ENCODE results near the gene HRH4.

Gene HRH4, protein sequence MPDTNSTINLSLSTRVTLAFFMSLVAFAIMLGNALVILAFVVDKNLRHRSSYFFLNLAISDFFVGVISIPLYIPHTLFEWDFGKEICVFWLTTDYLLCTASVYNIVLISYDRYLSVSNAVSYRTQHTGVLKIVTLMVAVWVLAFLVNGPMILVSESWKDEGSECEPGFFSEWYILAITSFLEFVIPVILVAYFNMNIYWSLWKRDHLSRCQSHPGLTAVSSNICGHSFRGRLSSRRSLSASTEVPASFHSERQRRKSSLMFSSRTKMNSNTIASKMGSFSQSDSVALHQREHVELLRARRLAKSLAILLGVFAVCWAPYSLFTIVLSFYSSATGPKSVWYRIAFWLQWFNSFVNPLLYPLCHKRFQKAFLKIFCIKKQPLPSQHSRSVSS

DNA sequence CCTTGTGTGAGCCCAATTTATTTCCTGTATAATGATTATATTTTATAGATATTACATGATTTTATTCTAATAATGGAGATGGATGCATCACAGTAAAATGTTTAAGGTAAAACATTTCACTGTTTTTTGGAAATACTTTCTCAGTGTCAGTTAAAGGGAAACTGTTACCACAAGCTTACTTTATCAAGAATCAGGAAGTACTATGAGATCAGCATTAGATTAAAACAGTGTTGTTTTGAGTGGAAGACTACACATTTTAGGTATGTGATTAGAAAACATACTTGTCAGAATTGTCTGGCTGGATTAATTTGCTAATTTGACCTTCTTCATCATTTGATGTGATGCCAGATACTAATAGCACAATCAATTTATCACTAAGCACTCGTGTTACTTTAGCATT lies at the start of gene HRH4:
TSS of gene HRH4 (plus strand) at position 250 of the 400 bp plus-strand sequence. CDS start at position 342, 92 bp downstream.
- DNase-seq = no peak

DNA sequence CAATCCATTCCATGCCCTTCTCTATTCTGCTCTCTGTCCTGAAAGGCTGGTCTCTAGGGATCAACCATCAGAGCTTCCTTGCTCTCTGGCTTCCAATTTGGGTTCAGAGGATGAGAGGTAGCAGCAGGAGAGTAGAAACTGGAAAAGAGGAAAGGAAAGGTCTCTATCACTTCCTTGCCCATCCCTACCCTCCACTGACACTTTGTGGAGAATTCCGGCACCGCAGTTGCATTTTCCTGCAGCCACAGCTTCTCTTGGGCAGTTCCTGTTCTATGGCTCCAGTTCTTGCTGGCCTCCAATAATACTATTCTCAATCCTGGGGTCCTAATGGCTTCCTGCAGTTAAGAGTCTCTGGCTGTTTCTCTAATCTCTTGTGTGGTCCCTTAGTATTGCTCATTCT lies 47.3 kb upstream of the HRH4 start:
- no peak for DNase-seq

DNA sequence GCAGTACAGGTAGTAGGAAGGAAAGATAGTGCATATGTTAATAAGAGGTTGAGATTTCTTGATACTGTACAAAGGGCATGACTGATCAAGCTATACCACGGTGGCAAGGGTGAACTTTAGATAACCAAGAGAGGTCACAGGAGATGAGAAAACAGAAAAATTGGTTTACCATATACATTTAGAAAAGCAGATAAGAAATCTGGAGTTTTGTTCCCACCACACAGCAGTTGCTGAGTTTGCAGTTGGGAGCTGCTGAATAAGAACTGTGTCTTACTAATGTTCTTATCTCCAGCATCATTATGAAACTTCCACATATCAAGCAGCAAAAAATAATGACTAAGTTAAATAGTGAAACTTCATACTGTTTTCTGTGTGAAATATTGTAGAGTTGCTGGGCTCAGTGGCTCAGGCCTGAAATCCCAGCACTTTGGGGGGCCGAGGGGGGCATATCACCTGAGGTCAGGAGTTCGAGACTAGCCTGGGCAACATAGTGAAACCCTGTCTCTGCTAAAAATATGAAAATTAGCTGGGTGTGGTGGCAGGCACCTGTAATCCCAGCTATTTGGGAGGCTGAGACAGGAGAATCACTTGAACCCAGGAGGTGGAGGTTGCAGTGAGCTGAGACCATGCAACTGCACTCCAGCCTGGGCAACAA lies 46.0 kb upstream of the HRH4 start:
- no peak for DNase-seq

DNA sequence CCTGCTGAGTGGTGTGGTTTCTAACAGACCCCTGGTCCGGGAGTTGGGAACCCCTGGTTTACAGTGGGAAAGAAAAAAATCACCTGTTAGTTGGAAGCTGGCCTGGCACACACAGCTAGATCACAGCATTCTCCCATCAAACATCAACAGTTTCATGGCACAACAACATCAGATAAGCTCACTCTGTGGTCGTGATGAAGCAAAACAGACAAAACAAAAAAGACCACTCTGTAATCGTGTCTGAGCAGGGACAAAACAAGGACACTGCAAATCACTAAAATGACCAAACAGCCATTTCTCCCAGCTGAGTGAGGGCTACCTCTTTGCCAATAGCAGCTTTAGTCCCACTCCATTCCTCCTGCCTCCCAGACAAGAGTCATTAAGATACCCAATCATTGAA lies 43.0 kb upstream of the HRH4 start:
- DNase-seq = no peak

DNA sequence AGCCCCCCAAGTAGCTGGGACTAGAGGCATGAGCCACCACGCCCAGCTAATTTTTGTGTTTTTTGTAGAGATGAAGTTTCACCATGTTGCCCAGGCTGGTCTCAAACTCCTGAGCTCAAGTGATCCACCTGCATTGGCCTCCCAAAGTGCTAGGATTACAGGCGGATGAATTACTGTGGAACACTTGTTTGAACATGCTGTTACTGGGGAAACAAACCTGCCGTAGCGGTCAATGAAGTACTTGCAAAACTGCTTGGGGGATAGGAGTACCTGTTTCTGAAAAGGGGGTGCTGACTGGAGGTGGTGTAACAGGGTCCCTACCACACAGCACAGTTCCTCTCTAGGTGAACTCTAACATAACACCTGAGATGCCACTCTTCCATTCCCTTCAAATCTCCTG lies 39.9 kb upstream of the HRH4 start:
- no peak for DNase-seq

DNA sequence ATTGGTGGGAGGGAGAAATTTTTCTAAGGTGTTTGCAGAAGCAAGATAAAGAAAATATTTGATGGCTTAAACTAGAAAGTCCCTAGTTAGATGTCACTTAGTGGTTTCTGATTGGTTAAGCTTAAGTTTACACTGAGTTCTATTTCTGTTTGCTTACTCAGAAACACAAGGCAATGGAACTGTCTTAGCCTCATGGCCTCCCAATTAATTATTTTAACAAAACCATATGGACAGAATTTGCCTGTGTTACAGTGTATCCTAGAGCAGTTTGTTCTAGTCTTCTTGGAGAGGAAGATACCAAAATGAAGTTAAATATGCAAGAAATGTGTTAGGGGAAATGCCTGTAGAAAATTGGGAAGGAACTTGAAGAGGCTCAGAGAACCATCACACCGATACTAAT lies 38.6 kb upstream of the HRH4 start:
- no peak for DNase-seq

DNA sequence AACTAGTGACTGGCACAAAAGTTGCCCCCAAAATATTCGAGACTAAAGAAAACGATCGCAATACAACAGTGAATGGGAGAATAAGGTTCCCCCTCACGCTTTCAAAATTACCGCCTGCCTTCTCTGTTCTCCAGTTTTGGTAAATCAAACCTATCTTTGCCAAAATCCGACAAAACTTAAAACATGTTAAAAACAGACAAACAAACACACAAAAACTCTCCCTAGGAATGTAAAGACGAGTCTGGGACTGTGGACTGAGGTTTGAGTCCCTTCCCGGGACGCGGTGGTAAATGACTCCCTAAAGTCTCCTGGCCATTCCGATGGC lies 34.4 kb upstream of the HRH4 start:
- no peak for DNase-seq

DNA sequence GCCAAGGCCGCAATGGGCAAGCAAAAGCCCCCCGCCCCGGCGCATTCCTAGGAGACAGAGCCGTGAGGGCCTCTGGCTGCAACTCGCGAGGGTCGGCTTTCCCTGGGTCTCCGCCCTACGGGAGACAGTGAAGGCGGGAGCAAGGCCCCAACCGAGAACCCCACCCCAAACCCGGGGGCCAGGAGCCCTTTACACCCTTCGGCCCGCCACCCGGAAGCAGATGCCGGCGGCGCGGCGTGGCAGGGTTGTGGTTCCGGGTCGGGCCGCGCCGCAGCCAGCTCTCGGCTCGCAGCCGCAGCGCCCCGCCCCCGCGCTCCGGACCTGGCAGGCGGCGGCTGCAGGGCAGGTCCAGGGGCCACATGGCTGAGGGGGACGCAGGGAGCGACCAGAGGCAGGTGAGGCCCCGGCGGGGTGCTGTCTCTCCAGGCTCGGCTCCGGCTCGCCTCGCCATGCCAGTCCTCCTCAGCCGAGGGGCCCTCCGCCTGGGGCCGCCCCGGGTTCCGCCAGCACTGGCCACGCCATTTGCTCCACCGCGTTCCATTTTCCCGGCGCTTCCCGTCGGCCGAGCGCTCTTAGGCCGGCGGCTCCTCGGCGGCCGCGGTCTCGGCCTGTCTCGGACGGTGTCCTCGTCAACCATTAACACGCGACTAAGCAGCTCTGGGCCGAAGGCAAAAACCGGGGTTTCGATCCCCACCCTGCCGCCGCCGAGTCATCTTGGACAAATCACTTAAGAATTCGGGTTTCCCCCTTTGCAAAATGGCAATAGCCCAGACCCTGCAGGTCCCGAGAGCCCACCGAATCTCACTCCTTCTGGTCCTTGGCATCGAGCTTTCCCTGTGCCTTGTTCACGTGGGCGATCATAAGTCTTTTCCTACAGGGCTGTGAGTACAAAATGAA lies 33.8 kb upstream of the HRH4 start, which contains the start of gene IMPACT:
TSS of gene IMPACT (plus strand) at position 273 of the 897 bp plus-strand sequence. CDS start at position 360, 87 bp downstream.
- DNase-seq = no peak

DNA sequence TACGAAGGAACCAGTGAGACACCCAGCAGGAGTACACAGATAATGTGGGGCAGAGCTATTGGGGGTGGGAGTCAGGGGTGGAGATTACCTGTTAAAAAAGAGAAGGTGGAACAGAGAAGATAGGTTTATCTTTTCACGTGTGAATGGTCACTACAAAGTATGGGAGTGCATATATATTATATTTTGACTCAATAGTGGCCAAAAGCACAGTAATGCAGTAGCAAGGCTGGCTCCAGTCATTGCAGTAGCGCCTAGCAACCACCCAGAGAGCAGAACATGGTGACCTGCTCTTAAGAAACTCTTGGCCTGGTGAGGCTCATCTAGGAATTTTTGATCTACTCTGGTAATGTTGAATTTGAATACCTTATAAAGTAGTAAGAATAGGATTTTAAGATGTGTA lies 33.0 kb upstream of the HRH4 start:
- DNase-seq = no peak

DNA sequence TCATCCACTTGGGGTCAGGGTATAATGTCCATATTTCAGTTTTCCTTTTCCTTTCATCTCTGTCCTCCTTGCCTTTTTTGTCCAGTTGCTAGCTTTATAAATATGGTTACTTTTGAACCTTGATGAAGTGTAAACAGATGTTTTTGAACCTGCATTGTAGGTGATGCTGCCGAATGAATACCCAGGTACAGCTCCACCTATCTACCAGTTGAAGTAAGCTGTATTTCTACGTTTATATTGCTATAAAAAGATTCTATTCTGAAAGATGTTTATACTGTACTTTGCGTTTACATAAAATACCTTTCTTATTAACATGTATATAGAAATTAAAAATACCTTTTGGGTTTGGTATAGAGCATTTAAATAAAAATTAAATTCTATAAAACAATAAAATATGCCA lies 31.7 kb upstream of the HRH4 start:
- DNase-seq = no peak

DNA sequence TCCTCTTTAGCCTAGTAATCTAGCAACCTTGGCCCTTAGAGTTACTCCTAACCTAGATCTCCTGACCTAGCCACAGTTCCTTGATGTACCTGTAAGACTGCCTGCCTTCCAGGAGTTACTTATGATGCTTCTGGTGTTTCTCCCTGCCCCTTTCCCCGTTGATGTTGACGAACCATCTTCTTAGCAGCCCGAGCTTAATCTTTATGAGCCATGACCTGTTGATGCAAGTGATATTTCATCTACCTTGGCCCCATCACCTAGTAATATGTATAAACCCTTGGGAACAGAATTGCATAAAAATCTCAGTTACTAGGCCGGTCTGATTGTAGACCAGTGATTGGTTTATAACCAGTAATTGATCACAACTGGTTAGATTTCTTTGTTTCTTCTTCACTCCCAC lies 31.2 kb upstream of the HRH4 start:
- DNase-seq = no peak

DNA sequence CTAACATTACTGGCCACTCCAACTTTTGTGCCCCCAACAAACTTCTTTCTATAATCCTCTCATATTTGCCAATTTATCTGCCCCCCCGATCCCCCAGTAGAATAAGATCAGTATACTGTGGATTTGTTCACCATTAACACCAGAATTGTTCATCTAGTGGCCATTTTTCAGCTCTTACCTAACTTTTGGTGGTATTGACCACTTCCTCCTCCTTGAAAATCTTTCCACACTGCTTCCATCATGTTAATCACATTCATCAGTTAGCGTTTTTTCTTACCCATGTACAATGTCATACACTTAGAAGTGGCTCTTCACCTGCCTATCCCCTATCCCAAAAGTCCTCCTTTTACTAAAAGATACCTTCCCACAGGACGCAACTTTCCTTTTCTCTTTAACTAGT lies 27.8 kb upstream of the HRH4 start:
- no peak for DNase-seq

DNA sequence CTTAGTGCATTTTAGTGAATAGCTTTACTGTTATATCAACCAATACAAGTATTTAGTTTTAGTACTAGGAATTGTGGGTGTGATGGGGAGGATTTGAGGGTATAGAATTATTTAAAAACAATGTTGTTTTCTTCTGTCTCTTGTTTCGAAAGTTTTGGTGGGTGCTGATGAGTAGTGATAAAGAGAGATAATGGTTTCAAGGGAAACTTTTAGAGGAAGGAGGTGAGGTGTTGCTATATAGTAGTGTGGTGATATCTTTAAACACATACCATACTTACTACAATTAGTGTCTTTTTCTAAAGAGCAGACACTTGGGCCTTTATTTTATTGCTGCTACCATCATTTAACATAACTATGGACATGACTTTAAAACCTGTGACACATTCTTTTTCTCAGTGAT lies 23.5 kb upstream of the HRH4 start:
- DNase-seq = no peak

DNA sequence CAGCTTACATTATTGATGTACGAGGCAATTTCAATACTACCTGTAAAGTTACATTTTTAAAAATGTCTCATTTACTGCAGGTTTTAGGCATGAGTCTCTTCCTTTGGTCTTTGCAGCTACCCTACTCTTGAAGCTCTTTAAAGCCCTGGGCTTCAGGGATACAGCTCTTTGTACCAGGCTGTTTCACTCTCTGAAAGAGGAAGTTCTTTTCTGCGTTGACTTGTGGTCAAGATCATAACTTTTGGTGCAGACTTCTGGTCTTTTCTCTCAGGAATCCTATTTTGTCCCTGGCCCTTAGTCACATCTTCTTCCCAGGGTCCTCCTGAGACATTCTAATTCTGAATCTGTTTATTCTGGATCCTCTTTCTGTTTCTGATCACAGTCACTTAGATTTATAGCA lies 16.6 kb upstream of the HRH4 start:
- no peak for DNase-seq

DNA sequence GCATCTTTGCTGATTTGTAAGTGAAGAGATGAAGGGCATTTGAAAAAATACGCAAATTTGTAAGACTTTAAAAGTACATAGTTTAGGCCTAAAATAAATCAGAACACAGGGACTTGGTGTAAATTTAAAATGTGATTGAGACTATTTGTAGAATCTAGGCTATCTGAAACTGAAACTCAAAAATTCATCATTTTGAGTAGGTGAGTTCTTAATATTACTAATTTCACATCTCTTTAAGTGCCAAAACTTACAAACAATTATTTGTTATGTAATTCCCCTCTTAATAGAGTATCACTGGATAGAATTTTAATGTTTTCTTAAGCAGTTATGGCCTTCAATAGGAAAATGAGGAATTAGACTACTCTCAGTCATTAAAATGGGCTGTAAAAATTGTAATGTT lies 14.0 kb upstream of the HRH4 start:
- no peak for DNase-seq

DNA sequence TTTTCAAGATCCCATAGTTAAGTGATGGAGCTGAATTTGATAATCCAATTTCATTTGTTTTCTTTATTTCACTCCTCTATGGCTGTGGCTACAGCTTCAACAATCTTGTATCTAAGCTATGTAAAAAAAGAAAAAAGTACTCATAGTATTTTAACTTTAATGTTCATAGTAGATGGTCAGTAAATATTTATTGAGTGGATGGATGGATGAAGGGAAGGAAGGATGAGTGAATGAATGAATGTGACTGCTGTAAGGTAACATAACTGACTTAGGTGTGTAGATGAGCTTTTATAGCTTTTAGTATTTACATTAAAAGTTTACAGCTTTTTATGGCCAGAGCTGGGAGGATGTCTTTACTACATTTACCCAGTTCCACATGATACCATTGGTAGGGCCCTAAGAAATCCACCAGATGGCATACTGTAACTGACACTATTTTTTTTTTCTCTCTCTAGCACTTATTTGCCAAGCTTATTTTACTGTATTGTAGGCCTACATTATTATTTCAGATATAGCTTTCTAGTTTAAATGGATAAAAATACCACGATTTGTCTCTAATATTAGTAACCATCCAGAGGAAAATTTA lies 13.4 kb upstream of the HRH4 start:
- DNase-seq = no peak

DNA sequence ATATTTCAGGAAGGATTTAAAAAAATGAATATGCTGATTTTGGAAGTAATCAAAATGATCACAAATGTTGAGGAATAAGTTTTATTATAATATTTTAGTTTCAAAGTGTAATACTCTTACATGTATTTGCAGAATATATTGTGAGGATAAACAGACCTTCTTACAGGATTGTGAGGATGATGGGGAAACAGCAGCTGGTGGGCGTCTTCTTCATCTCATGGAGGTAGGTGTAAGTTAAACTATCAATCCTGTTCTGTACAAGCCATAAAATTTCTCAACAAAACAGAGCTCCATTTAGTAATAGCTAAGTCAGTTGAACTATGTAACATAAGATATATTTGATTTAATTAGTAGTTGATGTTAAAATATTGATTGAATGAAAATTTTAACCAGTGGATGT lies 12.5 kb upstream of the HRH4 start:
- DNase-seq = no peak

DNA sequence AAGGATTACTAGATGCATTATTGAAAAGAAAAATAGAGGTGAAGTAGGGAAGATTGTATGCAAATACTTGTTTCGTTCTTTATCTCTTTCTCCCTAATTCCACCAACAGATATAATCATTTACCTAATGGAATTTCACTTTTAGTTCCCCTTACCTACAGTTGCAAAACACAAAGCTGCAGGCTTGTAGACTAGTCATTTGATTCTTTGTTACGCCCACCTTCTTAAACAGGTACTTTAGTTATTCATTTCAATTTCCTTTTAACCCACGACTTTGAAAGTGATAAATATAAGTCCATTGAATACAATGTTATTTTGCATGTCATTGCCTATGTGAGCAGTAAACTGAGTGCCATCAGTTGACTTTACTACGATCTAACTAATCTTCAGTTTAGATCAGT lies 3.9 kb upstream of the HRH4 start:
- no peak for DNase-seq

DNA sequence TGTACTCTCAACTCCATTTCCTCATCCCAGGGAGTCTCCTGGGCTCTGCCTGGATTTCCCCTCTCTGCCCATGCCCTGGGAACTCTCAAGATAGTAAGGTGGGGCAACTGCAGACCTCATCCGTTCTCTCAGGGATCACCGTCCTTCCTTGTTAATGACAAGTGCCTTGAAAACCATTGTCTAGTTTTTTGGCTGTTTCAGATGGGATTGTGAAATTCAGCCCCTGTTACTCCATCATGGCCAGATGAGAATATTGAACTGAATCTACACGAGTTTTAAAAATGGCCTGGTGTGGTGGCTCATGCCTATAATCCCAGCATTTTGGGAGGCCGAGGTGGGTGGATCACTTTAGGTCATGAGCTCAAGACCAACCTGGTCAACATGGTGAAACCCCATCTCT lies 665 bp upstream of the HRH4 start:
- no peak for DNase-seq

DNA sequence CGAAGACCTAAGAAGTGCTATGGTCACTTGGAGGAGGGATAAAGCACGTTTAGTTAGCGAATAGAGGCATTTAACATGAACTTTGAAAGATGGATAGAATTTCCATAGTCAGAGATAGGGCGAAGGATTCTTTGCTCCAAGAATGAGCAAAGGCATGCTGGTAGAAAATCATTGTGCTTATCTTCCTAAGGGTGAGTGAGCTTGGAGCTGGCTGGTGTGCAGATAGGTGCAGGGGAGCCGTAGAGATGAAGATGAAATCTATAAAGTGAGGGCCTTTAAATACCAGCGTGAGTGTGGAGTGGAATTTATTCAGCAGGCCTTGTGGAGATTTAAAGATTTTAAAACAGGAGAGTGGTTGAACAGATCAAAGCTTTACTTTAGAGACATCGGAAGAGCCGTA lies 1.6 kb downstream of the HRH4 start:
- DNase-seq = no peak

DNA sequence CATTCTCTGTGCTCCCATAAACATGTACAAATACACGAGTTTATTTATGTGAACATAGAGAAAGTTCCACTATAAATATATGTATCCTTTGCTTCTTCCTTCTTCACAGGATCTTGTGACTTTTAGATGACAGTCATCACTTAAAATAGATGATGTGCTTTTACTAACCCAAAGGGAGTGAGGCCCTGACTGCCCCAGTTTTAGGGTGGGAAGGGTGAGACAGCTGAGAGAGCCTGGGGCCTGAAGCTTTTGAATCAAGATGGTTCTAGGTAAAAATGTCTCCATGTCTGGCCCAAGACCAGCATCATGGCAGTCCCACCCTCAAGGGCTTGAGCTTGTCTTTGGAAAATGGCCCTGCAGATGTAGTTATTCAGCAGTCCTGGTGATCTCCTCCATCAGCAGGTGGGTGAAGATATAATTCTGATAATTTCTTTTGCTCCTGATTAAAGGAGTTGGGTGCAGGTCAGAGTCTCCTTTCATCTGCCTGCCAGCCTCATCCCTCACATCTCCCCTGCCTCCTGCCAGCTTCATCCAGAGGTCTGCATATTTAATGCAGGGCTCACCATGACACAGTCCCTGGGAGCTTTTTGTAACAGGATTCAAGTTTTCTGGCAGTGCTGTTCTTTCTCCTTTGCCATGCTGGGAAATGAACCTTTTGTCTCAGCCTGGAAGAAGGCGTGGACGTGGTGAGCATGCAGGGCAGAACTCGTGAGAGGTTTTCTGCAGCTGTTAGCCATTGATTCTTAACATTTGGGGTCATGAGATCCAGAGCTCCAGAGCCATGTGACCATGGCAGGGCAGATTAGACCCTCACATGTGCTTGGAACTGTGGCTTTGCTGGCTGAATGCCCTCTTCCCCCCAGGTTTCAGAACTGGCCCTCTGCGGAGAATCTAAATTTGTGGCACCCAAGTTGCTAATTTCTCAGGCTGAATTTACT lies 2.7 kb downstream of the HRH4 start:
- DNase-seq = no peak

DNA sequence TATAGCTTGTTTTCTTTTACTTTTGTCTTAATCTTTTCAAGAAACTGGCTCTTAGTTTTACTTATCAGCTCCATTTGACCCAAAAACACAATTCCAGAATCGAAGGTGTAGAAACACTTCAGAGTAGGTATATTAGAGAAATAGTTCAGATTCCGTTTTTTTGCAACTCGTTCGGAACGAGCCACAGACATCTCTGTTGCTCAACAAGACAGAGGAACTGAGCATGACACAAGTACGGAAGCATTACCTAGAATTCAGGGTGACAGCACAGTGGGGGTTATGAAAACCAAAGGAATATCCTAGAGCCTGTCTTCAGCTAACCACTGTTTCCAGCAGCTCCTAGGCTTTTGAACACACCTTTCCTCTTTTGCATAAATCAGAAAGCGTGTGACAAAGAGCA lies 5.0 kb downstream of the HRH4 start:
- DNase-seq = no peak
